ENCODE measurements around the gene ZDHHC14. TPM values are rescaled to one million over a fixed set of nuclear protein-coding genes. Genes with fewer than 3 reads are reported as not detected.

Gene ZDHHC14
- total and polyA plus RNA-seq, 8 donors, result 8.2 to 33.2 (median 25.8) TPM

DNA sequence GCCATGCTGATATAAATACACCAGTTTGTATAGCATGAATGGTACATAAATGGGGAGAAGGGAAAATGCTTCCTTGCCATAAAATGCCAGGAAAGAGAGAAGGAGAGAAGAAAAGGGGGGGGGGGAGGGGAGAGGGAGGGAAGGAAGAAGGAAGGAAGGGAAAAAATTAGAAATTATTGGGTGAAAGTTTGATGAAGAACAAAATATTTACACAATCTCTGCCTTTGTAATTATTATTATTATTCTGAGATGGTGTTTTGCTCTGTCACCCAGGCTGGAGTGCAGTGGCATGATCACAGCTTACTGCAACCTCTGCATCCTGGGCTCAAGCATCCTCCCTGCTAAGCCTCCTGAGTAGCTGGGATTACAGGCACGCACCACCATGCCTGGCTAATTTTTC lies 10.2 kb upstream of the ZDHHC14 start:
- Histone ChIP-seq H3K9me3 (no peaks in the 10 kb centered on the region), H3K27me3 (no peaks in the 10 kb centered on the region), H3K36me3 (no peaks in the 10 kb centered on the region), H3K27ac (no peak overlapping the region), H3K4me1 (no peaks in the 10 kb centered on the region), H3K4me3 (no peak overlapping the region)
- intact Hi-C loops (cut with DNase I), result no loop called here
- no peak for DNase-seq
- ATAC-seq, result no peak
- no peak for TF ChIP-seq CTCF (IDR thresholded peaks at IDR 0.05)

DNA sequence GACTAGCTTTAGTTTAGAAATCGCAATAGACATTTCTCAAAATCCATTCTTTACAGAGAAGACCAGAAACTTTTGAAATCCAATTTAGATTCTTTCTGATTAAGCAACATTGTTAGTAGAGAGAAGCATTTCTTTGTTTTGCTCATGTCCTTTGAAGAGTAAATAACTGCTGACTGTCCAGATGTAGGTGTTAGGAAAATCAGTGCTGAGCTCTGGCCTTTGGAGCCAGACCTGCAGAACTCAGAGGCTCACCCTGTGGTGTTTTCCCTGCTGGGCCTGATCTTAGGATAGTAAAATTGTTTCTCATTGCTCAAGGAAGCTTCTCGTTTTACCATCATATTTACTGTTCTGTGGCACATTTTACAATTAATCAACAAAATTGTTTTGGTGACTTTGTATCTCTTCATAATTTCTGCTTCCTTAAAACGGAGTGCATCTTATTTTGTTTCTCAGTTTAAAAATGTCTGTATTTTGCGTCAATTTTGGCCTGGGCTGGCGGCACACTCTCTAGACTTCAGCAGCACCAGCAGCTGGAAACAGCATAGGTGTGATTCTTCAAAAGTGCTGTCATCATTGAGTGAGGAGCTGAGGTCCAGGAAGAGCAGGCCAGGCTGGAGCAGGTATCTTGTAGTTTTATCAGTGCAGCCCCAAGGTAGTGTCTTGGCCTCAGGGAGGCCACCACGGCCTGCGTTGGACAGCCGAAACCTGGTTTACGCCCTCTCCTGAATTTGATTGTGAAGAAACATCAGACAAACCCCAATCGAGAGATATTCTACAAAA lies 8.3 kb upstream of the ZDHHC14 start:
- Histone ChIP-seq H3K27ac (no peak overlapping the region), H3K4me1 (no peaks in the 10 kb centered on the region), H3K9me3 (no peaks in the 10 kb centered on the region), H3K4me3 (no peak overlapping the region), H3K36me3 (no peaks in the 10 kb centered on the region), H3K27me3 (no peaks in the 10 kb centered on the region)
- ATAC-seq (no peak), DNase-seq (no peak)
- intact Hi-C loops (cut with DNase I), result no loop called here
- no peak for TF ChIP-seq CTCF (IDR thresholded peaks at IDR 0.05)

GRCh38 chr6:157374889-157375443 lies 6.0 kb upstream of the ZDHHC14 start:
- Histone ChIP-seq H3K4me3 (no peak overlapping the region), H3K27ac (no peak overlapping the region), H3K36me3 (no peaks in the 10 kb centered on the region), H3K27me3 (no peaks in the 10 kb centered on the region), H3K9me3 (no peaks in the 10 kb centered on the region), H3K4me1 (peaks cover 5% of the 10 kb centered on the region in 2 donors)
- TF ChIP-seq CTCF (IDR thresholded peaks at IDR 0.05), result no peak
- ATAC-seq (no peak), DNase-seq (no peak)
- intact Hi-C loops (cut with DNase I), result no loop called here

DNA sequence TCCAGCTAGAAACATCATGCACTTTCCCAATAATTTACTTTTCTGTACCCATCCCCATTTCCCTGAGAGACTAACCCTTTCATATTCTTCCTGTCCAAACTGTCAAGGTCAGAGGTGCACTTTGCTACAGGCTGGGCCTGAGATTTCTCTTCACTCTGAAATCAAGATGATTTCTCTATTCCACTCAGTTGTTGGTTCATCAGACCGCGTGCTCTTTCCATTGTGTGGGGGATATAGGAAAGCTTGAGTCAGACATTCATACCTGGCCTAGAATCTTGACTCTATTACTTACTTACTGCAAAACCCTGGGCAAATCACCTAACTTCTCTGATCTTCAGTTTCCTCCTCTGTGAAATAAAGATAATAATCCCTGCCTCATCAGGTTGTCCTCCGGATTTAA lies 4.7 kb upstream of the ZDHHC14 start:
- intact Hi-C loops (cut with DNase I), result no loop called here
- Histone ChIP-seq H3K27ac (no peak overlapping the region), H3K36me3 (no peaks in the 10 kb centered on the region), H3K27me3 (no peaks in the 10 kb centered on the region), H3K4me1 (peaks cover 5% of the 10 kb centered on the region in 2 donors), H3K4me3 (no peak overlapping the region), H3K9me3 (no peaks in the 10 kb centered on the region)
- ATAC-seq (no peak), DNase-seq (no peak)
- no peak for TF ChIP-seq CTCF (IDR thresholded peaks at IDR 0.05)

DNA sequence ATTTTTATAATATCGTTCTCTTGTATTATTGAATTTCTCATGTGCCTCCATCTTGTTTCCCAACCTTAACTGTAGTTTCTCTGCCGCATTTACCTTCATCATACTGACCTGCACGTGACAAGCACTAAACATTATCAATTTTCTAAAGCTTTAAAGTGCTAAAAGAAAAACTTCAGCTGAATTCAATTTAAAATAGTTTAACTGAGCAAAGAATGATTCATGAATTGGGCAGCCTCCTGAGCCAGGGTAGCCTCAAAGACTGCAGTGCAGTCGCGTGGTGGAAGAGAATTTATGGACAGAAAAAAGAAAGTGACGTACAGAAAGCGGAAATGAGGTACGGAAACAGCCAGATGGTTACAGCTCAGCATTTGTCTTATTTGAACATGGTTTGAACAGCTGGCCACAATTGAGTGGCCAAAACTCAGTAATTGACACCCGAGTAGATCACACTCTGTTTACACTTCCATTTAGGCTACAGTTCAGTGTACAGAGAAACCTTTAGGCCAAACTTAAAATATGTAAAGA lies 4.2 kb upstream of the ZDHHC14 start:
- Histone ChIP-seq H3K4me1 (peaks cover 5% of the 10 kb centered on the region in 2 donors), H3K4me3 (no peak overlapping the region), H3K27me3 (no peaks in the 10 kb centered on the region), H3K36me3 (no peaks in the 10 kb centered on the region), H3K9me3 (no peaks in the 10 kb centered on the region), H3K27ac (no peak overlapping the region)
- intact Hi-C loops (cut with DNase I), result no loop called here
- ATAC-seq (no peak), DNase-seq (no peak)
- no peak for TF ChIP-seq CTCF (IDR thresholded peaks at IDR 0.05)

Measured in left lung (tissue), 10 donors.